K562 treated with DMSO at 1 percent for 24 hours (cell line): ENCODE measurements around the gene PCDHGA12. TPM values are rescaled to one million over a fixed set of nuclear protein-coding genes. Genes with fewer than 3 reads are reported as not detected.

Experiments used
- total RNA-seq: library from RNA; unstranded; fragments of 300-600 nt; gene quantifications from 2 replicates; pipeline ENCODE4 v1.2.3, GENCODE V29; 2022; ENCODE audit warnings: low read depth; ENCODE audit not compliant: insufficient read depth

The PCDHGA12 gene
- total RNA-seq = 0.06 TPM in 1 of 2 replicates, not detected in the other

DNA sequence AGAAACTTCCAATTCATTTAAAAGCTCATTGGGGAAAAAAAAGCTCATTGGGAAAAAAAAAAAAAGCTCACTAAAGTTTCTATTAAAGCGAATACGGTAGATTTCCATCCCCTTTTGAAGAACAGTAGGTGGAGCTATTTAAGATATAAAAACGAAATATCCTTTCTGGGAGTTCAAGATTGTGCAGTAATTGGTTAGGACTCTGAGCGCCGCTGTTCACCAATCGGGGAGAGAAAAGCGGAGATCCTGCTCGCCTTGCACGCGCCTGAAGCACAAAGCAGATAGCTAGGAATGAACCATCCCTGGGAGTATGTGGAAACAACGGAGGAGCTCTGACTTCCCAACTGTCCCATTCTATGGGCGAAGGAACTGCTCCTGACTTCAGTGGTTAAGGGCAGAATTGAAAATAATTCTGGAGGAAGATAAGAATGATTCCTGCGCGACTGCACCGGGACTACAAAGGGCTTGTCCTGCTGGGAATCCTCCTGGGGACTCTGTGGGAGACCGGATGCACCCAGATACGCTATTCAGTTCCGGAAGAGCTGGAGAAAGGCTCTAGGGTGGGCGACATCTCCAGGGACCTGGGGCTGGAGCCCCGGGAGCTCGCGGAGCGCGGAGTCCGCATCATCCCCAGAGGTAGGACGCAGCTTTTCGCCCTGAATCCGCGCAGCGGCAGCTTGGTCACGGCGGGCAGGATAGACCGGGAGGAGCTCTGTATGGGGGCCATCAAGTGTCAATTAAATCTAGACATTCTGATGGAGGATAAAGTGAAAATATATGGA, at the start of gene PCDHGA12:
Gene PCDHGA12, plus strand, starts transcription at position 176 of the 782 bp plus-strand sequence. Its CDS starts 253 bp downstream, at position 429.

DNA sequence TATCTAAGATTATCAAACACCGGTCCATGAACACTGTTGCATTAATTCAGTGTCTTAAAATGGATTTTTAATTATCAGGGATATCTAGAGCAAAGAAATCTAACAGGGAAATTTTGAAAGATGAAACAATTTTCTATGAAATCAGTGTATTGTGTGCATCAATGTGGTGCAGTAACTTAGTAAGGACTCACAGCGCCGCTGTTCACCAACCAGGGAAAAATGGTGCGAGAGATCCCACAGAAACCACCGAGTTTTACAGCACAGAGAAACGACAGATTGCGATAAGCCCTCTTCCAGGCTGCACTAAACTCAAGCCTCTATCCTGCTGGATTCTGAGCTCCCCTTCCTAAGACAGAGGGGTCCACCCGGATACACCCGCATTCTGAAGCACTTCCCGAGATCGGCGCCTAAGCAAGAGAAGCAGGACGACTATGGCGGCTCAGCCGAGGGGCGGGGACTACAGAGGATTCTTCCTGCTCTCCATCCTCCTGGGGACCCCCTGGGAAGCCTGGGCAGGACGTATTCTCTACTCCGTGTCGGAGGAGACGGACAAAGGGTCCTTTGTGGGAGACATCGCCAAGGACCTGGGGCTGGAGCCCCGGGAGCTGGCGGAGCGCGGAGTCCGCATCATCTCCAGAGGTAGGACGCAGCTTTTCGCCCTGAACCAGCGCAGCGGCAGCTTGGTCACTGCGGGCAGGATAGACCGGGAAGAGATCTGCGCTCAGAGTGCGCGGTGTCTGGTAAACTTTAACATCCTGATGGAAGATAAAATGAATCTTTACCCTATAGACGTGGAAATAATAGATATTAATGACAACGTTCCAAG, 47.6 kb upstream of the PCDHGA12 start, which contains the start of gene PCDHGA7:
Gene PCDHGA7, plus strand, starts transcription at position 274 of the 826 bp plus-strand sequence. Its CDS starts 158 bp downstream, at position 432.

DNA sequence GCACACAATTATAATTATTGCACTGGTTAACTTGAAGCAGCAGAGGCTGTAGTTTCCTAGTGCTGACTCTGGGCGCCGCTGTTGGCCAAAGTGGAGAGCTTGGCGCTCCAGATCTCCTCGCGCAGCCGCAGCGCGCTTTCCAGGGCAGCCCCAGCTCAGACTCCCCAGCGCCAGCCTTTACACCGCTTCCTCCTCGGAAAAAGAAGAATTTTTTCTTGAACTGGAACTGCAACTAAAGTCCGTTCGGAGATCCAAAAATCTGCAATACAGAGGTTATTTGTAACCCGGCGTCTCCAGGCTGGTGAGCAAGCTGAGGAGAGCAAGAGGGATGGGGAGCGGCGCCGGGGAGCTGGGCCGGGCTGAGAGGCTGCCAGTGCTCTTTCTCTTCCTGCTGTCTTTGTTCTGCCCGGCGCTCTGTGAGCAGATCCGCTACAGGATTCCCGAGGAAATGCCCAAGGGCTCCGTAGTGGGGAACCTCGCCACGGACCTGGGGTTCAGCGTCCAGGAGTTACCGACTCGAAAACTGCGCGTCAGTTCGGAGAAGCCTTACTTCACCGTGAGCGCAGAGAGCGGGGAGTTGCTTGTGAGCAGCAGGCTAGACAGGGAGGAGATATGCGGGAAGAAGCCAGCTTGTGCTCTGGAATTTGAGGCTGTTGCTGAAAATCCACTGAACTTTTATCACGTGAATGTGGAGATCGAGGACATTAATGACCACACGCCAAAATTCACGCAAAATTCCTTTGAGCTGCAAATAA, 42.6 kb upstream of the PCDHGA12 start, which contains the start of gene PCDHGB4:
Gene PCDHGB4, plus strand, starts transcription at position 142 of the 755 bp plus-strand sequence. Its CDS starts 187 bp downstream, at position 329.

DNA sequence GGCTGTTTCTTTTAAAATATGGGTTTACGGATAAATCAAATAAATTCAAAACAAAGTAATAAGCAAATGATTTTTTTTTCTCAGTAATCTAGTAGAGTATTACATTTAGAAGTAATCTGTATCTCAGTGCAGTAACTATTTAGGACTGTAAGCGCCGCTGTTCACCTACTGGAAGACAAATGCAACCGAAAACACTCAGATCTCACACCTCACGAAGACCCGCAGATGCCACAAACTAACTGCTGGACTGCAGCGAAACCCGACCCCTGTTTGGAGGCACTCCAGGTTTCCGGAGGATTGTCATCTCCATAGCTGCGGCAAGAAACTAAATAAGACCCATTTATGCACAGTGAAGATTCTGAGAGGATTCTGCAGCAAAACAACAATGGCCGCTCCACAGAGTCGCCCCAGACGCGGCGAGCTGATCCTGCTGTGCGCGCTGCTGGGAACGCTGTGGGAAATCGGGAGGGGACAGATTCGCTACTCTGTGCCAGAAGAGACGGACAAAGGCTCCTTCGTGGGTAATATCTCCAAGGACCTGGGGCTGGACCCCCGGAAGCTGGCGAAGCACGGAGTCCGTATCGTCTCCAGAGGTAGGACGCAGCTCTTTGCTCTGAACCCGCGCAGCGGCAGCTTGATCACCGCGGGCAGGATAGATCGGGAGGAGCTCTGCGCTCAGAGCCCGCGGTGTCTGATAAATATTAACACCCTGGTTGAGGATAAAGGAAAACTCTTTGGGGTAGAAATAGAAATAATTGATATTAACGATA, 37.7 kb upstream of the PCDHGA12 start, which contains the start of gene PCDHGA8:
Gene PCDHGA8, plus strand, starts transcription at position 205 of the 770 bp plus-strand sequence. Its CDS starts 181 bp downstream, at position 386.

DNA sequence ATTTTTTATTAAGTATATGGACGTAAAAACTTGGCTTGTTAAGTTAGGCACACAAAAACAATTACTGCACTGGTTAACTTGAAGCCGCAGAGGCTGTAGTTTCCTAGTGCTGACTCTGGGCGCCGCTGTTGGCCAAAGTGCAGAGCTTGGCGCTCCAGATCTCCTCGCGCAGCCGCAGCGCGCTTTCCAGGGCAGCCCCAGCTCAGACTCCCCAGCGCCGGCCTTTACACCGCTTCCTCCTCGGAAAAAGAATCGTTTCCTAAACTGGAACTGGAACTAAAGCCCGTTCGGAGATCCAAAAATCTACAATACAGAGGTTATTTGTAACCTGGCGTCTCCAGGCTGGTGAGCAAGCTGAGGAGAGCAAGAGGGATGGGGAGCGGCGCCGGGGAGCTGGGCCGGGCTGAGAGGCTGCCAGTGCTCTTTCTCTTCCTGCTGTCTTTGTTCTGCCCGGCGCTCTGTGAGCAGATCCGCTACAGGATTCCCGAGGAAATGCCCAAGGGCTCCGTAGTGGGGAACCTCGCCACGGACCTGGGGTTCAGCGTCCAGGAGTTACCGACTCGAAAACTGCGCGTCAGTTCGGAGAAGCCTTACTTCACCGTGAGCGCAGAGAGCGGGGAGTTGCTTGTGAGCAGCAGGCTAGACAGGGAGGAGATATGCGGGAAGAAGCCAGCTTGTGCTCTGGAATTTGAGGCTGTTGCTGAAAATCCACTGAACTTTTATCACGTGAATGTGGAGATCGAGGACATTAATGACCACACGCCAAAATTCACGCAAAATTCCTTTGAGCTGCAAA, 32.4 kb upstream of the PCDHGA12 start, which contains the start of gene PCDHGB5:
Gene PCDHGB5, plus strand, starts transcription at position 192 of the 796 bp plus-strand sequence. Its CDS starts 181 bp downstream, at position 373.

GRCh38 chr5:141402553-141403243, 27.6 kb upstream of the PCDHGA12 start, which contains the start of gene PCDHGA9:
Gene PCDHGA9 (plus strand): TSS chr5:141402778. CDS start chr5:141402953, 175 bp downstream.

GRCh38 chr5:141407790-141408505, 22.4 kb upstream of the PCDHGA12 start, which contains the start of gene PCDHGB6:
Gene PCDHGB6 (plus strand): TSS chr5:141408021. CDS start chr5:141408203, 182 bp downstream.

DNA sequence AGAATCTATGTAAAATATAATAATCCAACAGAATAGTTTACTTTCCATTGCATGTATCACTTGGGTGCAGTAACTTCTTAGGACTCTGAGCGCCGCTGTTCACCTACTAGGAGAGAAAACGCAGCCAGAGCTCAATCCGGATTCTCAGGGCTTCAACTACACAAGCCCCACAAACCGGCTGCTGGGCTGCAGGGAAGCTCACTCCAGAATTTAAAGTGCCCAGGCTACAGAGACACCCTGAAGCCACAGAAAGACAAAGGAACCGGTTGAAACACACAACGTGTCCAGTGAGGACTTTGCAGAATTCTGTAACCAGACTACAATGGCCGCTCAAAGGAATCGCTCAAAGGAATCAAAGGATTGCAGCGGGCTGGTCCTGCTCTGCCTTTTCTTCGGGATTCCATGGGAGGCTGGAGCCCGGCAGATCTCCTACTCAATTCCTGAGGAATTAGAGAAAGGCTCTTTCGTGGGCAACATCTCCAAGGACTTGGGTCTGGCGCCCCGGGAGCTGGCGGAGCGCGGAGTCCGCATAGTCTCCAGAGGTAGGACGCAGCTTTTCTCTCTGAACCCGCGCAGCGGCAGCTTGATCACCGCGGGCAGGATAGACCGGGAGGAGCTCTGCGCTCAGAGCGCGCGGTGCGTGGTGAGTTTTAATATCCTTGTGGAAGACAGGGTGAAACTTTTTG, 17.3 kb upstream of the PCDHGA12 start, which contains the start of gene PCDHGA10:
Gene PCDHGA10, plus strand, starts transcription at position 134 of the 686 bp plus-strand sequence. Its CDS starts 189 bp downstream, at position 323.

GRCh38 chr5:141417494-141418172, 12.7 kb upstream of the PCDHGA12 start, which contains the start of gene PCDHGB7:
Gene PCDHGB7 (plus strand): TSS chr5:141417677. CDS start chr5:141417860, 183 bp downstream.

DNA sequence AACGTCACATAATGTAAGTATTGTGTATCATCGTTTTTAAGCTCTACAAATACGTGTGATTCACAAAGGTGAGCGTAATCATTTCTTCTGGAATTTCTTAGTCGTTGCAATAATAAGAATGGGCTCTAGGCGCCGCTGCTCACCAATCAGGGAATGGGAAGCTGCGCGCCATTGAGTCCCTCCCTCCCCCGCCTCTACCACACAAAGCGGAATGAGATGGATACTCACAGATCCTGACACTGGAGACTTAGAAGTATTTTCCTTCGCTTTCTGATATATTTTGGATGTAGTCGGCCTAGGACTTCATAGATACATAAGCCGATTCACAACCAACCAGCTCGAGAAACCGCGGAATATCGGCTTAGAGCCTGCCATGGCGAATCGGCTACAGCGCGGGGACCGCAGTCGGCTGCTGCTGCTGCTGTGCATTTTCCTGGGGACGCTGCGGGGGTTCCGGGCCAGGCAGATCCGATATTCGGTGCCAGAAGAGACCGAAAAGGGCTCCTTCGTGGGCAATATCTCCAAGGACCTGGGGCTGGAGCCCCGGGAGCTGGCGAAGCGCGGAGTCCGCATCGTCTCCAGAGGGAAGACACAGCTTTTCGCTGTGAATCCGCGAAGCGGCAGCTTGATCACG, 9.3 kb upstream of the PCDHGA12 start, which contains the start of gene PCDHGA11:
Gene PCDHGA11, plus strand, starts transcription at position 197 of the 634 bp plus-strand sequence. Its CDS starts 177 bp downstream, at position 374.

GRCh38 chr5:141475625-141476131, 45.4 kb downstream of the PCDHGA12 start, which contains the start of gene PCDHGC3:
Gene PCDHGC3 (plus strand): TSS chr5:141475966. CDS start chr5:141476117, 151 bp downstream.

Other genes with a start within 250 kb of the PCDHGA12 start
- gene PCDHB16, start 248.1 kb upstream of the PCDHGA12 start, total RNA-seq = not detected in 2 replicates
- not detected in 2 replicates for gene PCDHB9, start 243.3 kb upstream of the PCDHGA12 start, total RNA-seq
- not detected in 2 replicates for gene PCDHB10, start 238.2 kb upstream of the PCDHGA12 start, total RNA-seq
- 0.13 TPM in 1 of 2 replicates, not detected in the other for gene PCDHB11, start 230.9 kb upstream of the PCDHGA12 start, total RNA-seq
- gene PCDHB12, start 221.8 kb upstream of the PCDHGA12 start, total RNA-seq = not detected in 2 replicates
- gene PCDHB13, start 216.6 kb upstream of the PCDHGA12 start, total RNA-seq = 0.16 and 0.22 TPM in 2 replicates
- gene PCDHB14, start 207.2 kb upstream of the PCDHGA12 start, total RNA-seq = 0.21 TPM in 1 of 2 replicates, not detected in the other
- 0.35 and 0.52 TPM in 2 replicates for gene PCDHB15, start 185.1 kb upstream of the PCDHGA12 start, total RNA-seq
- gene SLC25A2, start 126.5 kb upstream of the PCDHGA12 start, total RNA-seq = not detected in 2 replicates
- gene TAF7, start 109.7 kb upstream of the PCDHGA12 start, total RNA-seq = 95.8 and 97.2 TPM in 2 replicates
- 0.16 and 0.29 TPM in 2 replicates for gene PCDHGA1, start 100.0 kb upstream of the PCDHGA12 start, total RNA-seq
- gene PCDHGA2, start 91.7 kb upstream of the PCDHGA12 start, total RNA-seq = 0.54 and 0.63 TPM in 2 replicates
- 0.50 and 0.89 TPM in 2 replicates for gene PCDHGA3, start 86.7 kb upstream of the PCDHGA12 start, total RNA-seq
- 0.43 and 0.52 TPM in 2 replicates for gene PCDHGB1, start 80.4 kb upstream of the PCDHGA12 start, total RNA-seq
- gene PCDHGA4, start 75.5 kb upstream of the PCDHGA12 start, total RNA-seq = 0.52 and 1.2 TPM in 2 replicates
- 0.51 and 0.63 TPM in 2 replicates for gene PCDHGB2, start 70.5 kb upstream of the PCDHGA12 start, total RNA-seq
- 0.22 and 0.44 TPM in 2 replicates for gene PCDHGA5, start 66.3 kb upstream of the PCDHGA12 start, total RNA-seq
- 0.51 and 0.56 TPM in 2 replicates for gene PCDHGB3, start 60.3 kb upstream of the PCDHGA12 start, total RNA-seq
- 0.27 and 0.39 TPM in 2 replicates for gene PCDHGA6, start 56.6 kb upstream of the PCDHGA12 start, total RNA-seq
- 0.37 TPM in 2 replicates for gene PCDHGA7, start 47.8 kb upstream of the PCDHGA12 start, total RNA-seq
- gene PCDHGB4, start 42.8 kb upstream of the PCDHGA12 start, total RNA-seq = 0.12 and 0.16 TPM in 2 replicates
- 0.43 and 0.49 TPM in 2 replicates for gene PCDHGA8, start 37.9 kb upstream of the PCDHGA12 start, total RNA-seq
- gene PCDHGB5, start 32.6 kb upstream of the PCDHGA12 start, total RNA-seq = 0.42 and 0.75 TPM in 2 replicates
- gene PCDHGA9, start 27.7 kb upstream of the PCDHGA12 start, total RNA-seq = 0.17 TPM in 1 of 2 replicates, not detected in the other
- 0.16 and 0.27 TPM in 2 replicates for gene PCDHGB6, start 22.5 kb upstream of the PCDHGA12 start, total RNA-seq
- gene PCDHGA10, start 17.5 kb upstream of the PCDHGA12 start, total RNA-seq = 0.07 TPM in 1 of 2 replicates, not detected in the other
- not detected in 2 replicates for gene PCDHGB7, start 12.8 kb upstream of the PCDHGA12 start, total RNA-seq
- 0.15 TPM in 1 of 2 replicates, not detected in the other for gene PCDHGA11, start 9.5 kb upstream of the PCDHGA12 start, total RNA-seq
- not detected in 2 replicates for gene PCDHGC3, start 45.5 kb downstream of the PCDHGA12 start, total RNA-seq
- not detected in 2 replicates for gene PCDHGC4, start 54.5 kb downstream of the PCDHGA12 start, total RNA-seq
- not detected in 2 replicates for gene PCDHGC5, start 58.6 kb downstream of the PCDHGA12 start, total RNA-seq
- 160 and 183 TPM in 2 replicates for gene DIAPH1, start 188.5 kb downstream of the PCDHGA12 start, total RNA-seq
- gene HDAC3, start 206.3 kb downstream of the PCDHGA12 start, total RNA-seq = 111 and 114 TPM in 2 replicates
- gene RELL2, start 206.5 kb downstream of the PCDHGA12 start, total RNA-seq = 9.6 and 9.8 TPM in 2 replicates
- 18.0 and 19.8 TPM in 2 replicates for gene FCHSD1, start 220.9 kb downstream of the PCDHGA12 start, total RNA-seq